A549 (cell line): ENCODE results near the gene NPEPPS.

ENCODE experiments used
- CBX2 ChIP-seq: fragments of 200-600 bp; sonication (generic); IDR thresholded peaks from 2 replicates; pipeline ENCODE4 v1.6.1; 2016; ENCODE audit warnings: low read depth, mild to moderate bottlenecking, borderline replicate concordance
- HDAC2 ChIP-seq: fragments of 200-600 bp; sonication (generic); IDR thresholded peaks from 2 replicates; pipeline ENCODE4 v1.6.1; 2016
- POLR2A ChIP-seq: IDR thresholded peaks from 2 replicates; pipeline ENCODE4 v1.6.1; 2012; ENCODE audit warnings: mild to moderate bottlenecking, low read length
- TF ChIP-seq, protein P1 (sequence below): fragments of >200 bp; sonication (Bioruptor Twin); formaldehyde crosslinking; IDR thresholded peaks from 3 replicates; pipeline ENCODE4 v1.5.1; 2016

DNA sequence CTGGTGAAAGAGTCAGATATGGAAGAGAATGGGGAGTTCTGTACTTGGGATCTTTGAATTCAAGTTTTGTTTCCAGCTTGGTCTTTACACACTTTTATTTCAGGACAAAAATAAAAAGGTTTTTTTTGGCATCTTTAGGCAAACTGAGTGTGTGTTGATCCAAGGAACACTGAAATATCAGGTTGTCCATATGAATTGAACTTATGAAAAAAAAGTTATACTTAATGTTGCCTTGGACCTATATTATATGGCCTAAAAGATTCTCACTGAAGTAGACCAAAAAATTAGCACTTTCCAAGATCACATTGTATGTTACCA, 133.7 kb downstream of the NPEPPS start:
- TF ChIP-seq, protein P1, sequence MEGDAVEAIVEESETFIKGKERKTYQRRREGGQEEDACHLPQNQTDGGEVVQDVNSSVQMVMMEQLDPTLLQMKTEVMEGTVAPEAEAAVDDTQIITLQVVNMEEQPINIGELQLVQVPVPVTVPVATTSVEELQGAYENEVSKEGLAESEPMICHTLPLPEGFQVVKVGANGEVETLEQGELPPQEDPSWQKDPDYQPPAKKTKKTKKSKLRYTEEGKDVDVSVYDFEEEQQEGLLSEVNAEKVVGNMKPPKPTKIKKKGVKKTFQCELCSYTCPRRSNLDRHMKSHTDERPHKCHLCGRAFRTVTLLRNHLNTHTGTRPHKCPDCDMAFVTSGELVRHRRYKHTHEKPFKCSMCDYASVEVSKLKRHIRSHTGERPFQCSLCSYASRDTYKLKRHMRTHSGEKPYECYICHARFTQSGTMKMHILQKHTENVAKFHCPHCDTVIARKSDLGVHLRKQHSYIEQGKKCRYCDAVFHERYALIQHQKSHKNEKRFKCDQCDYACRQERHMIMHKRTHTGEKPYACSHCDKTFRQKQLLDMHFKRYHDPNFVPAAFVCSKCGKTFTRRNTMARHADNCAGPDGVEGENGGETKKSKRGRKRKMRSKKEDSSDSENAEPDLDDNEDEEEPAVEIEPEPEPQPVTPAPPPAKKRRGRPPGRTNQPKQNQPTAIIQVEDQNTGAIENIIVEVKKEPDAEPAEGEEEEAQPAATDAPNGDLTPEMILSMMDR = no peak; the same call in 2 of the 3 replicates
- no peak for TF ChIP-seq HDAC2
- no peak for TF ChIP-seq CBX2
- TF ChIP-seq POLR2A = no peak
